ENCODE data around the gene HDLBP.
A peak's percentile ranks its signal among the peaks of the same experiment; 100 is the strongest.

HDLBP gene, protein sequence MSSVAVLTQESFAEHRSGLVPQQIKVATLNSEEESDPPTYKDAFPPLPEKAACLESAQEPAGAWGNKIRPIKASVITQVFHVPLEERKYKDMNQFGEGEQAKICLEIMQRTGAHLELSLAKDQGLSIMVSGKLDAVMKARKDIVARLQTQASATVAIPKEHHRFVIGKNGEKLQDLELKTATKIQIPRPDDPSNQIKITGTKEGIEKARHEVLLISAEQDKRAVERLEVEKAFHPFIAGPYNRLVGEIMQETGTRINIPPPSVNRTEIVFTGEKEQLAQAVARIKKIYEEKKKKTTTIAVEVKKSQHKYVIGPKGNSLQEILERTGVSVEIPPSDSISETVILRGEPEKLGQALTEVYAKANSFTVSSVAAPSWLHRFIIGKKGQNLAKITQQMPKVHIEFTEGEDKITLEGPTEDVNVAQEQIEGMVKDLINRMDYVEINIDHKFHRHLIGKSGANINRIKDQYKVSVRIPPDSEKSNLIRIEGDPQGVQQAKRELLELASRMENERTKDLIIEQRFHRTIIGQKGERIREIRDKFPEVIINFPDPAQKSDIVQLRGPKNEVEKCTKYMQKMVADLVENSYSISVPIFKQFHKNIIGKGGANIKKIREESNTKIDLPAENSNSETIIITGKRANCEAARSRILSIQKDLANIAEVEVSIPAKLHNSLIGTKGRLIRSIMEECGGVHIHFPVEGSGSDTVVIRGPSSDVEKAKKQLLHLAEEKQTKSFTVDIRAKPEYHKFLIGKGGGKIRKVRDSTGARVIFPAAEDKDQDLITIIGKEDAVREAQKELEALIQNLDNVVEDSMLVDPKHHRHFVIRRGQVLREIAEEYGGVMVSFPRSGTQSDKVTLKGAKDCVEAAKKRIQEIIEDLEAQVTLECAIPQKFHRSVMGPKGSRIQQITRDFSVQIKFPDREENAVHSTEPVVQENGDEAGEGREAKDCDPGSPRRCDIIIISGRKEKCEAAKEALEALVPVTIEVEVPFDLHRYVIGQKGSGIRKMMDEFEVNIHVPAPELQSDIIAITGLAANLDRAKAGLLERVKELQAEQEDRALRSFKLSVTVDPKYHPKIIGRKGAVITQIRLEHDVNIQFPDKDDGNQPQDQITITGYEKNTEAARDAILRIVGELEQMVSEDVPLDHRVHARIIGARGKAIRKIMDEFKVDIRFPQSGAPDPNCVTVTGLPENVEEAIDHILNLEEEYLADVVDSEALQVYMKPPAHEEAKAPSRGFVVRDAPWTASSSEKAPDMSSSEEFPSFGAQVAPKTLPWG (N-terminal part only)

DNA sequence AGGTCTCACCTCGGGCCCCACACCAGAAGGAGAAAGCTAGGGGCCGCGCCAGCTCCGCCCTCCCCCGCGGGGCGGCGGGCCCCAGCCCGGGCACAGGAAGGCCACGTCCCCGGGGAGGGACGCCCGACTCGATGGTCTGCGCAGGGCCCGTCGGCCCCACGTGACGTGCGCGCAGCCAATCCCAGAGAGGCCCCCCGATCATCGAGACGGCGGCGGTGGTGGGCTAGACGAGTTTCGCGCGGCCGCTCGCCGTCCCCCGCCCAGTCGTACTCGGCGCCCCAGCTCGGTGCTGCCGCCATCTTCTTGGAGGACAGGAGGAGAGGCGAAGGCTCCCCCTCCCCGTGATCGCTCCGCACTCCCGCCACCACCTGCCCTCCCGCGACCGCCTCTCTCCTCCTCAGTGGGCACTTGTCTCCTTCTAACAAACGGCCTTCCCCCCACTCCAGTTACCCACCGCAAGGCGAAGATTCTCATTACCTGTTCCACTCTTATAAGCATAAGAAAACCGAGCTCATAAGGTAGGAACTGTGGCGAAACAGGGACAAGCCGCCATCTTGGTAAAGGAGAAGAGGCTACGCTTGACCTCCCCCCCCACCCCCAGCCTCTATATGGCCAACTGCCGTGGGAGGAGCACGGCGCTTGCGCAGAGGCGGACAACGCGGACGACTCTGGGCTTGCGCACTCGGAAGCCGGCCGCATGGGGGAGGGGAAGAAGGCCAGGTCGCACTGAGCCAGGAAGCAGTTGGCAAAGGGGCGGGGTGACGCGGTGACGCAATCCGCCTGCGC lies at the start of gene HDLBP:
Gene HDLBP, minus strand, starts transcription at position 580 of the 786 bp plus-strand sequence. CDS start 48,803 bp downstream, outside the sequence.
- FAIRE-seq (peak; percentile 61), DNase-seq (ENCODE audit: low spot score) (peak; percentile 99)

DNA sequence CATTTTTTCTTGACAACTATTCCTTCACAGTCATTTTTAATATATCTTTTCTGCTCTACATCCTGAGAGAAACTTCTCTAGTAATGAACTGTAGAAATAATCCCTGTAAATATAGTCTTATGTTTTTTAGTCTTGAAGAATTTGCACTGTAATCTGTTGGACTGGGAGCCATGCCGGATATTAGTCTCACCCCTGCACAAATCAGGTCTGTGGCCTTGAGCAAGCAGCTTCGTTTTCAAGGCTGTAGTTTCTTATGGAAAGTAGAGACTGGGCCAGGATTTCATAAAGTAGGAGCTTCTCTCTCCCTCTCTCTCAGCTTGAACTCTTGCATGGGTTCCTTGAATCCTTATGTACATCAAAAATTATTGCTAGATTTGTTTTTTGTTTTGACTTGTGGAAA lies 49.3 kb upstream of the HDLBP start:
- FAIRE-seq: no peak
- DNase-seq (ENCODE audit: low spot score): no peak

DNA sequence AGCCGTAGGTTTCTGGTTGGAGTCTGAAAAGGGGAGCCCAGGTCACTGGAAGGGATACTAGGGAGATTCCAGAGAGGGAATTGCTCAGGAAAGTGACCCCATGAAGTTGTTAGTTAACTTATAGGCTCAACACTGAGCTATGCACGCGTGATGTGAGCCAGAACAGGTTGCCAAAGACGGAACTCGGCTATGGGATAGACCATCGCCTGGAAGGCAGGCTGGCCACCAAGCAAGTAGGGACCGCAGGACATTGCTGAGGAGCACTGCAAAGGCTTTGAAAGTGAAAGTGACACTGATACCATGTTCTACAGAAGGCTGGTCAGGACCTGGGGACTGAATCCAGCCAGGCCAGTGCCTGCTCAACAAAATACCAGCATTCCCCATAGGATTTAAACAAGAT lies 48.0 kb upstream of the HDLBP start:
- FAIRE-seq: no peak
- DNase-seq (ENCODE audit: low spot score): no peak

DNA sequence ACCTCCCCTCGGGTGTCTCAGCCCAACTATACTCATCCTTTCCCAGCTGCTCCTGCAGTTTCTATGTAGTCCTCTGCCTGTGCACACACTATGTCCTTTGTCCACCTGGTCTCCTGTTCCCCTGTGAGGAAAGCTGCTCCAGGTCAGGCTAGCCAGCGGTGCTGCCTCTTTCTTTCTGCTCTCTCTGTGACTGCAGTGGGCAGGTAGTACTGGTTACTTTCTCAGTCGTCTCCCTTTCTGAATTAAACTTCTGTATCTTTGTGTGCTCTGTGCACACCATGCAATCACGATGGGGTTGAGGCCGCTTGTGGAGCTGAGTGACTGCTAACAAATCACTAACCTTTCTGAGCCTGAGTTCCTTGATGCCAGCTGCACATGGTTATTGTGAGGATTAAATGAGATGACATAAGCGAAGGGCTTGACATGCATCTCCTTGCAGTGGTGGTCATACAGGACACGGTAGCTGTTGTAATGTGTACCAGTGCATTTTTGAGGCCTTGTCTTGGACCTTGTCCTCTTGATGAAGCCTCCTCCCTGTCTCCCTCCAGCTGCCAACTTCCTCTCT lies 44.1 kb upstream of the HDLBP start:
- DNase-seq (ENCODE audit: low spot score) (no peak), FAIRE-seq (no peak)

DNA sequence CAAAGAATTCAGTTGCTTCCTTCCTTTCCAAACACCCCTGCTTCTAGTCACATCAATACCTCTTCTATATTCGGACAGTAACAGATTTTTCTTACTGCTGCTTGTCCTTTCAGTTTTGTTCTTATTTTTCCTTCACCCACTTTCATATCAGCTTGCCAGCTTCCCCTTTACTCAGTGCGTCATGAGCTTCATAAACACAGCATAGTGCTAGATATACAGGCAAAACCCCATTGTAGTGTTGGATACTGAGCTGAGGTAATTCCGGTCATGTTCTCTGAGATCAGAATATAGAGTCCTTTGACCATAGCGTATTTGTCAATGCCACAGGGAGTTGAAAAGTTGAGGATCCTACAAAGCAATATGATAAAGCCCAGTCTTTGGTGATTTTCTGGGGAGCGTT lies 43.0 kb upstream of the HDLBP start:
- no peak for FAIRE-seq
- no peak for DNase-seq (ENCODE audit: low spot score)

DNA sequence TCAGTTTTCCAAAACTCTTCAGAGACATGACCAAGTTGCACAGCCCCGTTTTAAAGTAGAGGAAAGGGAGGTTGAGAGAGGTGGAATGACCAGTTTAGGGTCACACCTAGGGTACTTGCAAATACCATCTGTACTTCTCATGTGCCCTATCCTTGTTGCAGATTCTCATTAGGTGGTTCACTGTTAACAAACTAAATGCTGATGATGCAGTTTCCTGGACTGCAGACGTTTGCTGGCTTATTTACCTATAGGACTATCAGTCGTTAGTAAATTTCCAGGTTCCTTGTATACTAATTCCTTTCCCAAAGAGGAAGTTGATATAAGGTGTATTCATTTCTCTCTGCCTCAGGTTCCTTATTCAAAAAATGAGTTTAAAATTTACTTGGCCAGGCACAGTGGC lies 42.1 kb upstream of the HDLBP start:
- FAIRE-seq (no peak), DNase-seq (ENCODE audit: low spot score) (no peak)

DNA sequence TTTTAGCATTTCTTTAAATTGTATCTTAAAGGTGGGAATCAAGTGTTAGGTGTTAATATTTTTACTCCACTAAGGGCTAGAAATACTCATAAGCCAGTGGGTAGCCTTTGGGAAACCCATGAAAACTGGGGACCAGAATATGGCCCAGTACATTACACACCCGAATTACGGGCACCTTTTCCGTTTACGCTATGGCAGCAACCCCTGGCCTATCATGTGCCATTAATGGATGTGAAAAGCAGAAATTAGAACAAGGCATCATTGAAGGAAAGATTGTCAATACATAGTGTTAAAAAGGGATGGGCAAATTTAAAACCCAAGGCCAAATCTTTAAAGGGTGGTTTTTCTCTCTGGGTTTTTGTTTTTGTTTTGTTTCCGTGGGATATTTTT lies 41.4 kb upstream of the HDLBP start:
- FAIRE-seq: no peak
- DNase-seq (ENCODE audit: low spot score): no peak

DNA sequence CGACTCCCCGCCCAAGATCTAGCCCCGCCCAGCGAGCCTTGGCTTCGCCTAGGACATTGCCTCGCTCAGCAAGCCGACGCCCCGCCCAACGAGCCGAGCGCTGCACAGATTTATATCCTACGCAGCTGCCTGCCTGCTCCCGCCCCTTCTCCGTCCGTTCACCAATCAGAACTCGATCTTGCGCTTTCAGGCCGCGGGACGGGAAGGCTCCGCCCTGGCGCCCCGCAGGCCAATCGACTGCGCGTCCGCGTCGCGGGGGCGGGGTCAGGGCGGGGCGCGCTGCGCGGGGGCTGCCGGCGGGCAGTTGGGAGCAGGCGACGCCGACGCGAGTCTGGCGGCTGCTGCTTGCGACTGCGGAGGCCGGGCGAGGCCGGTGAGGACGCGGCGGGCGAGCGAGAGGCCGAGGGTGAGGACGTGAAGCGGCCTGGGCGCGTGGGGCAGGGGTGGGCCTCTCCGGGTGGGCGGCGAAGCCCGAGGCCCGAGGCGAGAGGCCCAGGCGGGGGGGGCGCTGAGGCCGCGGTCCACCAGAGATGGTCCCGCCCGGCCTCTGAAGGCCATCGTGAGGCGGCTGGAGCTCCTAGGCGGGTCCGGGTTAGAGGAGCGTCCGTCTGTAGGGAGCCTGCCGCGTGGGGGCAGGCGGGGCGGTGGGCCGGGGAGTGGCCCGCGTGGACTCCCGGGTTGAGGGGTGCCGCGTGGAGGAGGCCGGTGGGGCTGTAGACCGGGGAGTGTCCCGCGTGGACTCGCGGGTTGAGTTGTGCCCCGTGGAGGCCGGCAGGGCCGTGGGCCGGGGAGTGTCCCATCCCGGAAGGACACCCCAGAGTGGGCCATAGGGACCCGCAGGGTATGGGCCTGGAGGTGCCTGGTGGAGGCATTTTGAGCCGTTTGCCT lies 40.8 kb upstream of the HDLBP start, which contains the start of gene FARP2:
Gene FARP2, plus strand, starts transcription at position 303 of the 888 bp plus-strand sequence. CDS start 16,823 bp downstream, outside the sequence.
- FAIRE-seq (no peak), DNase-seq (ENCODE audit: low spot score) (peak; percentile 97)

DNA sequence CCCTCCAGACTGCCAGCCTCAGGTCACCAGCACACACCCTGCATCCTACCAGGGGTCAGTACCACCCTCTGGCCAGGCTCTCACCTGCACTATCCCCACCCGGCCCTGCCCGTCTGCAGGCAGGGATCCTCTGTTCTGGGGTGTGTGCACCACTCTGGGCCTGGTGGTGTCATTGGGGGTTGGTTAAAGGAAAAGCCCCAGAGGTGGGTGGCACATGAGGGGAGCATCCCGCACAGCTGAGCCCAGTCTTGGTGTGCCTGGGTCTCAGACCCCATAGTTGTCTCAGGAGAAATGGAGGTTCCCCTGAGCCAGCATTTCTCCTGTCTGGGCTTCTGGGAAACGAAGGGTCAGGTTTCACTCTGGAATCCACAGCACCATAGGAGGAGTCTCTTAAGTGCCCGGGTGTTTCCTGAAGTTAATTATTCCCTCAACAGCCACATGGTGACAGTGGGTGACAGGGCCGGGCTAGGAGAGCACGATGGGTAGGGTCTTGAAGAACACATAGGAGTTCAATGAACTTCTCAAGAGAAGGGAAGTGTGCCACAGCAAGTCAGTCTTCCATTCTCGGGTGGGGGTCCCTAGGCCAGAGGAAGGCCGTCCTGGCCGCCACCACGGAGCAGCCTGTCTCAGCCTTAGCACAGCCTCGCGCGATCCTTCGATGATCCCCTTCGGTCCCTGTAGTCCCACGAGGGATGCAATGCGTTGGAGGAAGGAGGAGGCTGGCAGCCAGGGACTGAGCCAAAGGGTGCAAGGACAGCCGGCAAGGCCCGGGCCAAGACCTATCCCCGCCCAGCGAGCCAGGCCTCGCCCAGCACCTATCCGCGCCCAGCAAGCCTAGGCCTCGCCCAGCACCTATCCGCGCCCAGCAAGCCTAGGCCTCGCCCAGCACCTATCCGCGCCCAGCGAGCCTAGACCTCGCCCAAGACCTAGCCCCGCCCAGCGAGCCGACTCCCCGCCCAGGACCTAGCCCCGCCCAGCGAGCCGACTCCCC lies 39.5 kb upstream of the HDLBP start:
- FAIRE-seq (no peak), DNase-seq (ENCODE audit: low spot score) (peak; percentile 73)

DNA sequence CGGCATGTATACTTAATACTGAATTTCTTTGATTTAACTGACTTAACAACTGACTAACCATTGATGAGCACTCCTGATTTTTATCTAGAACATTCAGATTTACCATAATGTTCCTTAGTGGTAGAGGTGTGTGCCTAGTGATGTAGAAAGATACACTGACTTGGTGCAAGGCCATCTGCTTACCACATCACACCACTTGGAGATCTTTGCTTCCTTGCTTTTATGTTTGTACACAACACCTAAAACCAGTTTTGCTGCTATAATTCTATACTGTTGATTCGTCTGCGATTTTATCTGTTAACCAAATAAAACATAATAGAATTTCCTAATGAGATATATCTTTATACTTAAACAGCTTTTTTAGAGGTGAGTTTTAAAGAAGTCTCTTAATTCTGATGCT lies 36.8 kb upstream of the HDLBP start:
- no peak for DNase-seq (ENCODE audit: low spot score)
- FAIRE-seq: no peak

DNA sequence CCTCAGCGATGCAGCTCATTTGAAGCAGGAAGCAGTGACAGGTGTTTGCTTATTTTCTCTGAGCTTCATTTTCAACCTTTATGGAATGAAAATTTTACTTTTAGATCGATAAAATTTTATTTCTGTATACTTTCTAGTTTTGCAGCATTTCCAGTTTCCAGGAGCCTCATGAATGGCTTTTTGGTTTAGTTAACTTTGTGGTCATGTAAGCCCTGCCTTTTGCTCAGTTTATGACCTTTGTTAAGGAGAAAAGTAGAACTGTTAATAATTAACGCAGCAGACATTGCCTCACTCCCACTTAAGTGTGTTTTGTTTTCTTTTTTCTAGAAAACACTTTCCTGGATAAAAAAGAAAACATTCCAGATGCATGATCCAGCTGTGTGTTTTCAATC lies 36.2 kb upstream of the HDLBP start:
- DNase-seq (ENCODE audit: low spot score): no peak
- FAIRE-seq: no peak

DNA sequence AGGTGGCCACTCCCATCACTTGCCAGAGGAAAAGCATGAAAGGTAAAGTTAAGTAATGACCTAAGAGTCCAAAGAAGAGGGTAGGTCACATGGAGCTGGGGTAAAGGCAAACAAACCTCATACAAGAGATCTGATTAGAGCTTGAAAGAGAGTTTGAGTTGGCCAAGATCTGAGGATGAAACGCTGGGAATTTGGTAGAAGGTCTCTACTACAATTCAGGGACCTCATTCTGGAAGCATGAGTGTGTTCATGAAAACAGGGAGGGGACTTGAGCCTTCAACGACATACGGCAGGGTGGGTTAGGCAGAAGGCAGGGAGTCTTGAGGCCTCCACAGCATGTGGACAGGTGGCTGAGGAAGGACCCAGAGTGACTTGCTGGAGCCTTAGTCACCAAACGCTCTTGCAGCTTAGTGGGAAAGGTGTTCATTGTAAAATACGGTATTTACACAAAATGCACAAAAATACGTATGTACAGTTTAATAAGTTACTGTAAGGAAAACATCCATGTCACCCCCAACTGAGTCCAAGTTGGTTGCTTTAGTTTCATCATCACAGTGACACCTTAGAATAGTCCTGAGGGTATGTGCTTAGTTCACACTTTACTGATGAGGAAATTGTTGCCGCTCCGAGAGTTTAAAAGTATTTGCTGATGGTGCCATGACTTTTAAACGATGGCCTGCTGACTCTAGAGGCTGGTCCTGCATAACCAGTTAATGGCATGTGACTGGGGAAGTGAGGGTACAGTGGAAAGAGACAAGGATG lies 35.6 kb upstream of the HDLBP start:
- DNase-seq (ENCODE audit: low spot score) (no peak), FAIRE-seq (no peak)

DNA sequence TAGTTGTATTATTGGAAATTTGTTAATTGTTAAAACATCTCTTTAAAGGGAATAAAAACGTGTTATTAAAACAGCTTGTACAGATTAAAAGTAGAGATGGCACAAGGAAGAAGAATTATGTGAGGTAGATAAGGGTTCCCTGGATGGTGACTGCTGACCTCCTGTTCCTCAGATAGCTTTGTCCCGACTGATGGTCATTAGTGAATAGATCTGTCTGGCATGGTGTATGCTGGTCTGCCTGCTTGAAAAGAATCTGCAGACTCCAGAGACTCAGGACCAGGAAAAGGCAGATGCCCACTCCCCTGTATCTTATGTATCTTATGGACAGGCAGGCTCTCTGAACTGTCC lies 35.0 kb upstream of the HDLBP start:
- FAIRE-seq (no peak), DNase-seq (ENCODE audit: low spot score) (no peak)

DNA sequence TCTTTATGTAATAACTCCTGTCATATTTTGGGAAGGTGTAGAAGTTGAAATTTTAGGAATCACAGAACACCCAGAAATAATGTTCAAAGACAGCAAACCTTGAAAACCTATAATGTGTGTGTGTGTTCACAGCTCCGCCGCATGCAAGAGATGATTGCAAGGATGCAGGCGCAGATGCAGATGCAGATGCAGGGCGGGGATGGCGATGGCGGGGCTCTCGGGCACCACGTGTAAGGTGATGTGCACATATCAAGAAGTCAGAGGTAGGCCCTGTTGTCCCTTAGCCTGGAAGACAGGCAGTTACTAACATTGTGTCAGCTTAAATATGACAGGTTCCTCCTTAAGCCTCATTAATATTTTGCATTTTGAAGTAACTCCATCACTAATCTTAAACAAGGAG lies 34.5 kb upstream of the HDLBP start:
- DNase-seq (ENCODE audit: low spot score) (no peak), FAIRE-seq (no peak)

DNA sequence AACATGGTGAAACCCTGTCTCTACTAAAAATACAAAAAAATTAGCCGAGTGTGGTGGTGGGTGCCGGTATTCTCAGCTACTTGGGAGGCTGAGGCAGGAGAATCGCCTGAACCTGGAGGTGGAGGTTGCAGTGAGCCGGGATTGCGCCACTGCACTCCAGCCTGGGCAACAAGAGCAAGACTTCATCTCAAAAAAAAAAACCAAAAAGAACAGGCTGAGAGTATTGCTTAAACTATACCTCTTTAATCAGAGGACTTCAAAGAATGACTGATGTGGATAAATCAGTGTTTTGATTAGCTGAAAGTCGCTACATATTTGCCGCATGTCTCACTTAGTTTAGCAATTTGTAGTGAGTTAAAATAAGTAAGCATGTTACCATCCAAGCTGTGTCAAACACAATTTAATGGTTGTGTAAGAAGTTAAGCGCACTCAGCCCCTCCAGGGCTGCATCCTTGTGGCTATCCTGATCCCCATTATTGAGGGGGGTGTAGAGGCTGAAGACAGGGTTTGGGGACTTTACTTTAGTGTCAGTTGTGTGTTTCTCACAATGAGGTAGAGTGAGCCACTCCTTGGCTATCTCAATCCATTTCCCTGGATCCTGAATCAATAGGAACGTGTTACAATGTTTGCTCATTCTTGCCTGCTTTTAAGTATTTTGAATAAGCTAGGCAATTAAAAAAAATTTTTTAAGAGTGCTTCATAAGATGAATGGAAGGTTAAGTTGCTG lies 29.6 kb upstream of the HDLBP start:
- no peak for FAIRE-seq
- no peak for DNase-seq (ENCODE audit: low spot score)

DNA sequence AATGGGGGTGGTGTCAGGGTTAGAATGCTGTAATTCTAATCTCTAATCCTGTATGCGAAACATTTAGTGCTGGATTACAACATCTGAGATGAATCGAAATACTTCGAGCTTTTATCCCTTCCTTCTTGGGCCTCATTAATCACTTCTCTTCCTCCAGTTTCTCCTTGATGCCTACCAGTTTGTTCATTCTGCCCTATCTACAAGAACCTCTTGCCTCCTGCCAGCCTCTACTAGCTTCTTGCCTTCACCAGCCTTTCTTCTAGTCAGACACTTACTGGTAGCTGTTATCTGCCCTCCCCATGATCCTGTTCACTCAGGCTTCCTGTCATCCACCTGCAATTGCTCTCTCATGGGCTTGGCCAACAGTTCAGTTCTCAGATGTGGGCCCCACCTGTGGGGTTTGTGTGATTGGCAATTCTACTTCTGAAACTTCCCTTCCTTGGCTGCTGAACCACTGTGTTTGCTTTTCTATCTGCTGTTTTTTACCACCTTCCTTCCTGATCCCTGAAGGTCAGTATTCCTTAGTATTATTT lies 25.2 kb upstream of the HDLBP start:
- FAIRE-seq (no peak), DNase-seq (ENCODE audit: low spot score) (no peak)

All from urothelium cell line (cell line).